ENCODE measurements around the gene BMPR1B.

Gene BMPR1B

DNA sequence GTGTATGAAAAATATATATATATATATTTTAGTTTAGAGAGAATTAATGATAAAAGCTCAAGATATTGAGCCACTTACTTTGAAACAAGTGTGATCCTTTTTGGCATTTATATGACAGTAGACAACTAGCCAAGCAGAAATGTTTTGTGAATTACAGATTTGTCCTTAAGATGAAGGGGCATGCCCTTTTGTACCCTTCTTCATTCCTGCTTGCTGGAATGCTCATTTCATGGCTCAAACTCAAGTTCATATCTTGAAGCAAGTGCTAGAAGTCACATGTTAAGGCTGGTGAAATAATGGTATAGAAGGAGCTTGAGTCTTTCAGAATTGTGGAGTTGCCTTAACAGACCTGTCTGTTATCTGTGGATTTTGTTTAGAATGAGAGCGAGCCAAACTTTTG is 203.0 kb downstream of the BMPR1B start:
- peaks cover 0 to 4% (median 0%) of the 10 kb centered on the region in 5 donors for H3K9me3 ChIP-seq (ENCODE audit: control insufficient read depth in 5 of 5, low read length in 5 of 5)
- H3K27ac ChIP-seq (ENCODE audit: low read depth, low read length) = no peak overlapping the region
- H3K9ac ChIP-seq (ENCODE audit: low read length in 5 of 5) = no peak overlapping the region
- no peaks in the 10 kb centered on the region for H3K27me3 ChIP-seq (ENCODE audit: control insufficient read depth in 5 of 5, insufficient read depth in 4 of 5, low read length in 5 of 5)
- H3K4me1 ChIP-seq (ENCODE audit: control insufficient read depth in 5 of 5, insufficient read depth in 5 of 5, low read length in 5 of 5) = no peaks in the 10 kb centered on the region
- no peak overlapping the region for H3K4me3 ChIP-seq (ENCODE audit: low read depth in 1 of 5, low read length in 5 of 5)
- no peaks in the 10 kb centered on the region for H3K36me3 ChIP-seq (ENCODE audit: control insufficient read depth in 5 of 5, insufficient read depth in 5 of 5, low read length in 5 of 5)

DNA sequence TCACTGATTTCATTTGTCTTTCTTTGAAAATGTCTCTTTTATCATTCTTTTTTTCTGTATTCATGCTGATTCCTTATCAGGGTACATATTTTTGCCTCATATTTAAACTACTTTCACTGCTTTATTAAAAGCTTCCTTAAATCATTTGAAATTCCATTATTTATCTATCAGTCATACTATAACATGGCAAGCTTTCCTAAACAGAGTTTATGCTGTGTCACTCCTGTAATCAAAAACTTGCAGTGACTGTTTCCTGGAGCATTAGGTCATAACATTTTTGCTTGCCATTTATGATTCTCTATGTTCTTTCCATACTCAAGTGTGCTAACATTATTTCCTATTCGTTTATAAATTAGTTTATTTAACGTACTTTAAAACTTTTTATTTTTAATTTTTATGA is 203.7 kb downstream of the BMPR1B start:
- Histone ChIP-seq H3K4me3 (ENCODE audit: low read depth in 1 of 5, low read length in 5 of 5) (no peak overlapping the region), H3K27ac (ENCODE audit: low read depth, low read length) (no peak overlapping the region), H3K36me3 (ENCODE audit: control insufficient read depth in 5 of 5, insufficient read depth in 5 of 5, low read length in 5 of 5) (no peaks in the 10 kb centered on the region), H3K9me3 (ENCODE audit: control insufficient read depth in 5 of 5, low read length in 5 of 5) (peaks cover 0 to 4% (median 0%) of the 10 kb centered on the region in 5 donors), H3K27me3 (ENCODE audit: control insufficient read depth in 5 of 5, insufficient read depth in 4 of 5, low read length in 5 of 5) (no peaks in the 10 kb centered on the region), H3K9ac (ENCODE audit: low read length in 5 of 5) (no peak overlapping the region), H3K4me1 (ENCODE audit: control insufficient read depth in 5 of 5, insufficient read depth in 5 of 5, low read length in 5 of 5) (no peaks in the 10 kb centered on the region)

DNA sequence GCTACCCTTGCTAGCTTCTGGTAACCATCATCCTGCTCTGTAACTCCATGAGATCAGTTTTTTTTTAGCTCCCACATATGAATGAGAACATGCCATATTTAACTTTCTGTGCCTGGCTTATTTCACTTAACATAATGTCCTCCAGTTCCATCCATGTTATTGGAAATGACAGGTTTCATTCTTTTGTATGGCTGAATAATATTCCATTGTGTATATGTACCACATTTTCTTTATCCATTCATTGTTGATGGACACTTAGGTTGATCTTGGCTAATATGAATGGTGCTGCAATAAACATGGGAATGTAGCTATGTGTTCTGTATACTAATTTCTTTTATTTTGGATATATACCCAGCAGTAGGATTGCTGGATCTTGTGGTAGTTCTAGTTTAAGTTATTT is 204.7 kb downstream of the BMPR1B start:
- Histone ChIP-seq H3K4me1 (ENCODE audit: control insufficient read depth in 5 of 5, insufficient read depth in 5 of 5, low read length in 5 of 5) (no peaks in the 10 kb centered on the region), H3K9ac (ENCODE audit: low read length in 5 of 5) (no peak overlapping the region), H3K27ac (ENCODE audit: low read depth, low read length) (no peak overlapping the region), H3K27me3 (ENCODE audit: control insufficient read depth in 5 of 5, insufficient read depth in 4 of 5, low read length in 5 of 5) (no peaks in the 10 kb centered on the region), H3K36me3 (ENCODE audit: control insufficient read depth in 5 of 5, insufficient read depth in 5 of 5, low read length in 5 of 5) (no peaks in the 10 kb centered on the region), H3K4me3 (ENCODE audit: low read depth in 1 of 5, low read length in 5 of 5) (no peak overlapping the region), H3K9me3 (ENCODE audit: control insufficient read depth in 5 of 5, low read length in 5 of 5) (peaks cover 0 to 4% (median 0%) of the 10 kb centered on the region in 5 donors)

DNA sequence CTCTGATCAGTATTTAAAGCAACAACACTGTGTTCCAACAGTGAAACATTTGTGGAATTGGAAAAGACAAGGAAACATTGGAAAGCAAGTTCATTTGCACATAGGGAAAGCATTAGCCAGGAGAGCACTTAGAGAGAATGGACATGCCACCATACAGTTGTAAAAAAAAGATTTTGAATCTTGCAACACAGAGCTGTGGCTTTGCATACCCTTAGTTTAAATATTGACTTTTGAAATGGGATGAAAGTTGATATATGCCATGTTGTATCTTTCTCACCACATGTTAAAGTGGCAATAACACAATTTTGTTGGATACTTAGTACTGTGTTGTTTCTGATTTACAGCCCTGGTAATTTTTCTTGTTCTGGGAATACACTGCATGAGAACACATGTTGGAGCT is 208.1 kb downstream of the BMPR1B start:
- Histone ChIP-seq H3K27me3 (ENCODE audit: control insufficient read depth in 5 of 5, insufficient read depth in 4 of 5, low read length in 5 of 5) (no peaks in the 10 kb centered on the region), H3K9me3 (ENCODE audit: control insufficient read depth in 5 of 5, low read length in 5 of 5) (peaks cover 0 to 4% (median 0%) of the 10 kb centered on the region in 5 donors), H3K36me3 (ENCODE audit: control insufficient read depth in 5 of 5, insufficient read depth in 5 of 5, low read length in 5 of 5) (no peaks in the 10 kb centered on the region), H3K4me3 (ENCODE audit: low read depth in 1 of 5, low read length in 5 of 5) (no peak overlapping the region), H3K4me1 (ENCODE audit: control insufficient read depth in 5 of 5, insufficient read depth in 5 of 5, low read length in 5 of 5) (no peaks in the 10 kb centered on the region), H3K9ac (ENCODE audit: low read length in 5 of 5) (no peak overlapping the region), H3K27ac (ENCODE audit: low read depth, low read length) (no peak overlapping the region)

DNA sequence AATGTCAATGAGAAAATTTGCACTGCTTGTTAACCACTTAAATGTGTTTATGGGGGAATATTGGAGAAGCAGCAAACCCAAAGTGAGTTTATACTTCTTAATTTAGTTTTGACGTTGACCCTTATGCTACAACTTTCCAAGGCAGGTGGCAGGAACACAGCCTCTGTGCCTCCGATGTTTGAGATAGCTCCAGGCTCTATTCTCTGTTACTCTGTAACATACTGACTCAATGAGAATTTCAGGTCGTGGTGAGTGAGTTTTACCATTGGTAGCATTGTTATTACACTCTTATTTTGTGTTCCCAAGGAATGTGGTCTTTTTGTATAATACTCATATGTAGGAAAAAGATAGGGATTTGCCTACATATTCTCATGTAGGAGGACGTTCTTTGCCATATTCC is 210.7 kb downstream of the BMPR1B start:
- Histone ChIP-seq H3K4me1 (ENCODE audit: control insufficient read depth in 5 of 5, insufficient read depth in 5 of 5, low read length in 5 of 5) (no peaks in the 10 kb centered on the region), H3K27ac (ENCODE audit: low read depth, low read length) (no peak overlapping the region), H3K9me3 (ENCODE audit: control insufficient read depth in 5 of 5, low read length in 5 of 5) (no peaks in the 10 kb centered on the region), H3K4me3 (ENCODE audit: low read depth in 1 of 5, low read length in 5 of 5) (no peak overlapping the region), H3K9ac (ENCODE audit: low read length in 5 of 5) (no peak overlapping the region), H3K27me3 (ENCODE audit: control insufficient read depth in 5 of 5, insufficient read depth in 4 of 5, low read length in 5 of 5) (no peaks in the 10 kb centered on the region), H3K36me3 (ENCODE audit: control insufficient read depth in 5 of 5, insufficient read depth in 5 of 5, low read length in 5 of 5) (no peaks in the 10 kb centered on the region)

DNA sequence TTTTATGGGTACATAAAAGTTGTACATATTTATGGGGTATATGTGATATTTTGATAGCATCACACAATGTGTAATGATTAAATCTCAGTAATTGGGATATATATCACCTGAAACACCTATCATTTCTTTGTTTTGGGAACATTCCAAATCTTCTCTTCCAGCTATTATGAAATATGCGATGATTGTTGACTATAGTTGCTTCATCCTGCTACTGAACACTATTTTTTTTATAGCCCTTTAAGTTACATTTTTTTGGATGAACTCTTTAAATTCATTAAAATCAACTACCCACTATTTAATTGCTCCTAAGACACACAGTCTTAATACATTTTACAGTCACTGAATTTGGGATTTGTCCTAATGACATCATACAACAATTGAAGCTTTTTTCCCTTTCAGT is 212.9 kb downstream of the BMPR1B start:
- Histone ChIP-seq H3K9me3 (ENCODE audit: control insufficient read depth in 5 of 5, low read length in 5 of 5) (no peaks in the 10 kb centered on the region), H3K36me3 (ENCODE audit: control insufficient read depth in 5 of 5, insufficient read depth in 5 of 5, low read length in 5 of 5) (no peaks in the 10 kb centered on the region), H3K4me1 (ENCODE audit: control insufficient read depth in 5 of 5, insufficient read depth in 5 of 5, low read length in 5 of 5) (no peaks in the 10 kb centered on the region), H3K27ac (ENCODE audit: low read depth, low read length) (no peak overlapping the region), H3K27me3 (ENCODE audit: control insufficient read depth in 5 of 5, insufficient read depth in 4 of 5, low read length in 5 of 5) (no peaks in the 10 kb centered on the region), H3K9ac (ENCODE audit: low read length in 5 of 5) (no peak overlapping the region), H3K4me3 (ENCODE audit: low read depth in 1 of 5, low read length in 5 of 5) (no peak overlapping the region)

DNA sequence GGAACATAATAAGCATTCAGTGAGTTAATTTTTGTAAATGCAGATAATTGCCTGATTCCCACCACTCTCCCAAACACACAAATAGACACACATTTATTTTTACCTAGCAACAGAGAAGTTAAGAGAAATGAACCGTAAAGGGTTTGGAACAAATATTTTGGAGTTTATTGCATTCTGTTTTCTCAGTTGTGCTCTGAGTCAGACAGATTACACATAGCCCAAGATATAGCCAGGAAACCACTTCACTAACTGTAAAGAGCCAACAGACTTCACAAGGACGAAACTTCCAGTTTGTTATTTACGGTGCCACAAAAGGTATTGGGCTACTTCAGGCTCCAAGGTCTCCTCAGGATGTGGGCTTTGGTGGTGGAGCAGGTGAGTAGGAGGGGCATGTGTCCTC is 217.0 kb downstream of the BMPR1B start:
- H3K27me3 ChIP-seq (ENCODE audit: control insufficient read depth in 5 of 5, insufficient read depth in 4 of 5, low read length in 5 of 5) = no peaks in the 10 kb centered on the region
- no peaks in the 10 kb centered on the region for H3K36me3 ChIP-seq (ENCODE audit: control insufficient read depth in 5 of 5, insufficient read depth in 5 of 5, low read length in 5 of 5)
- no peaks in the 10 kb centered on the region for H3K4me1 ChIP-seq (ENCODE audit: control insufficient read depth in 5 of 5, insufficient read depth in 5 of 5, low read length in 5 of 5)
- no peak overlapping the region for H3K27ac ChIP-seq (ENCODE audit: low read depth, low read length)
- H3K4me3 ChIP-seq (ENCODE audit: low read depth in 1 of 5, low read length in 5 of 5) = no peak overlapping the region
- peaks cover 0 to 2% (median 0%) of the 10 kb centered on the region in 5 donors for H3K9me3 ChIP-seq (ENCODE audit: control insufficient read depth in 5 of 5, low read length in 5 of 5)
- H3K9ac ChIP-seq (ENCODE audit: low read length in 5 of 5) = no peak overlapping the region

DNA sequence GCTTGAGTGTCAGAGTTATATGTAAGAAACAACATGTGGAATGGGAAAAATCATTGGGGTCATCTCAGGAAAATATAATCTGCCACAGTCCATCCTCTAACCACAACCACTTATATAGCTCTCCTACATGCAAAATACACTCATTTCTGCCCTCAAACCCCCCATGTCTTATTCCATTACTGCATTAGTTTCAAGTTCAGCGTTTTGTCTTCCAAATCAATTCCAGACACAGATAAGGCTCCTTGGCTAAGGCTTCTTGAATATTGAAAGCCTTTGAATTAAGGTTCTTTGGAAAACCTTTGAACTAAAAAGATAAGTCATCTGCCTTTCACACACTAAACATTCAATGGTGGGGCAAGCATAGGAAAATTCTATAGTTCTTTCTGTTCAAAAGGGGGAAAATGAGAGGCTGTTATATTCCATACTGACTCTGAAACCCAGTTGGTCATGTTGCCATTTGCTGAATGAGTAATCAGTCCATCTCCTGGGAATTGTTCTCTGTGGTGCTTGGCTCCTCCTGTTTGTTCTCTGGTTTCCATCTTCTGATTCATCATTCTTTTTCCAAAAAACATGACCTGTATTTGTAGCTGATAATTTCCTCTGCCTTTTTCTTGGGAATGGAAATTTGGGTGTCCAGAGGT is 218.7 kb downstream of the BMPR1B start:
- Histone ChIP-seq H3K9ac (ENCODE audit: low read length in 5 of 5) (no peak overlapping the region), H3K4me1 (ENCODE audit: control insufficient read depth in 5 of 5, insufficient read depth in 5 of 5, low read length in 5 of 5) (no peaks in the 10 kb centered on the region), H3K27me3 (ENCODE audit: control insufficient read depth in 5 of 5, insufficient read depth in 4 of 5, low read length in 5 of 5) (no peaks in the 10 kb centered on the region), H3K4me3 (ENCODE audit: low read depth in 1 of 5, low read length in 5 of 5) (no peak overlapping the region), H3K9me3 (ENCODE audit: control insufficient read depth in 5 of 5, low read length in 5 of 5) (peaks cover 0 to 2% (median 0%) of the 10 kb centered on the region in 5 donors), H3K36me3 (ENCODE audit: control insufficient read depth in 5 of 5, insufficient read depth in 5 of 5, low read length in 5 of 5) (no peaks in the 10 kb centered on the region), H3K27ac (ENCODE audit: low read depth, low read length) (no peak overlapping the region)

DNA sequence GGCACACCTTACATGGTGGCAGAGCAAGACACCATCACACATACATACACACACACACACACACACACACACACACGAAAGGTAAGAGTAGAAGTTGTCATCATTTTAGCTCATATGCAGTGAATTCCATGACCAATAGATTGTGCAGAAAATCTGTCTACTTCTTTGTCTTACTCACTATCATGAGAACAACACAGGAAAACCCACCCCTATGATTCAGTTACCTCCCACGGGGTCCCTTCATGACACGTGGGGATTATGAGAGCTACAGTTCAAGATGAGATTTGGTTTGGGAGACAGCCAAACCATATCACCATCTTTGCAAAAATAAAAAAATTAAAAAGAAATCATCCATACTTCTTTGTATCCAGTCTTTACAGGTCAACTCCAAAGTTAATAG is 221.1 kb downstream of the BMPR1B start:
- no peaks in the 10 kb centered on the region for H3K36me3 ChIP-seq (ENCODE audit: control insufficient read depth in 5 of 5, insufficient read depth in 5 of 5, low read length in 5 of 5)
- peaks cover 0 to 2% (median 0%) of the 10 kb centered on the region in 5 donors for H3K9me3 ChIP-seq (ENCODE audit: control insufficient read depth in 5 of 5, low read length in 5 of 5)
- no peaks in the 10 kb centered on the region for H3K27me3 ChIP-seq (ENCODE audit: control insufficient read depth in 5 of 5, insufficient read depth in 4 of 5, low read length in 5 of 5)
- H3K4me3 ChIP-seq (ENCODE audit: low read depth in 1 of 5, low read length in 5 of 5) = no peak overlapping the region
- H3K4me1 ChIP-seq (ENCODE audit: control insufficient read depth in 5 of 5, insufficient read depth in 5 of 5, low read length in 5 of 5) = no peaks in the 10 kb centered on the region
- no peak overlapping the region for H3K27ac ChIP-seq (ENCODE audit: low read depth, low read length)
- H3K9ac ChIP-seq (ENCODE audit: low read length in 5 of 5) = no peak overlapping the region

DNA sequence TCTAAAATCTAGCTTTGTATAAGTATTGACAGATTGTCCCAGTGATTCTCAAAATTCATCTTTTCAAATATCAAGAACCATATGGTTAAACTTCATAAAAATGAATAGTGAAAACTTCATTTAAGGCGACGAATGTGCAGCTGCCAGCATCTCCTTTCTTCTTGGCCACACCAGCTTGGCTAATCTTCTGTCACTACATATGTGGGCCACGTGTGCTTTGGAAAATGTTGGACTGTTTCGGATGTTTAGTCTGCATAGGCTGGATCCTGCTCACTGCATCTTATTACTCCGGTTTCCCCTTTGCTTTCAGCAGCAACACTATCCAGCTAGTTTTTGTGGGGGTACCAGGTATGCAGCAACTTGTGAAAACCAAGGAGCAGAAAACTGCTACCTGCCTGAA is 221.9 kb downstream of the BMPR1B start:
- Histone ChIP-seq H3K27me3 (ENCODE audit: control insufficient read depth in 5 of 5, insufficient read depth in 4 of 5, low read length in 5 of 5) (no peaks in the 10 kb centered on the region), H3K4me3 (ENCODE audit: low read depth in 1 of 5, low read length in 5 of 5) (no peak overlapping the region), H3K9ac (ENCODE audit: low read length in 5 of 5) (no peak overlapping the region), H3K9me3 (ENCODE audit: control insufficient read depth in 5 of 5, low read length in 5 of 5) (peaks cover 0 to 2% (median 0%) of the 10 kb centered on the region in 5 donors), H3K4me1 (ENCODE audit: control insufficient read depth in 5 of 5, insufficient read depth in 5 of 5, low read length in 5 of 5) (no peaks in the 10 kb centered on the region), H3K36me3 (ENCODE audit: control insufficient read depth in 5 of 5, insufficient read depth in 5 of 5, low read length in 5 of 5) (no peaks in the 10 kb centered on the region), H3K27ac (ENCODE audit: low read depth, low read length) (no peak overlapping the region)
